ENCODE measurements around the gene GALR2.
"Not testable (repeated sequence)": the region's sequence is repeated elsewhere in the genome, so short reads cannot be mapped to it uniquely, and the experiment has no call there.

Gene GALR2

DNA sequence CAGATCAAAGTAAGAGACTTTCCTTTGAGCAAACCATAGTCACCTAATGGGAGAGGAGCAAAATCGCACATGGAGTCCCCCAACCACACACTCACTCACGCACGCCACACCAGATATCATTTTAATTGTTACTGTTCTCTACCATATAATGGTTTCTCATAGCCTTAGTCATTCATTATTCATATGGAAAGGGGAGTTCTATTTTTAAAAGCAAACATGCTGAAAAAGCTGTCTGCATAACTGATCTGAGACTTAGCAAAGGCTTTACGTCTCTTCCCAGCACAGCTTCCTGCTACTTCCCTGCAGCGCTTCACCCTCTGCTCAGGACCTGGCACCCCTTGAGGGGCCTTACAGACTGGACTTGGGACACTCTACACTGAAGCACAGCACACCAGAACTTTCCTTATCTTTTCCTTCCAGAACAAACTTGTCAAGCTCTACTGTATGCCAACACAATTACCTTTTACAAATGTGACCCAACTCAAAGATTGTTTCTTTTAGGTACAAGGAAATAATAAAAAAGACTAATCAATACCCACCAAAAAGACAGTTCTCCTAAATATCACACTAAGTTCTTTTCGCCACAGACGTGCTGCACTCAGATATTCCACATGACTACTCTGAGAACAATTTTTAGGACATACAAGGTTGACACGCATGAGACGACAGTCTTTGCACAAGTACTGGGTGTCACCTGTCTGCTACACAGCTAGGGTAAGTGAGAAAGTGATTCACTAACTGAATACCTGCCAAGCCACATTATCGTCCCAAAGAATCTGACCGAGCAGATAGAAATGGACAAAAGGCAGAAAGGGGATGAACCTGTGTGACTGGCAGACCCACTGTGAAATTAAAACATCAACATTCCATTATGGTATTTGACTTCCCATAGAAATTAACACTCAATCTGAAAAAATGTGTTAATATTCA, 23.8 kb upstream of the GALR2 start:
- DNase-seq (ENCODE audit: low read depth, low spot score), result no peak

- DNase-seq (ENCODE audit: low read depth, low spot score), result no peak
These were observed 23.0 kb upstream of the GALR2 start for GRCh38 chr17:76051561-76051960.

DNA sequence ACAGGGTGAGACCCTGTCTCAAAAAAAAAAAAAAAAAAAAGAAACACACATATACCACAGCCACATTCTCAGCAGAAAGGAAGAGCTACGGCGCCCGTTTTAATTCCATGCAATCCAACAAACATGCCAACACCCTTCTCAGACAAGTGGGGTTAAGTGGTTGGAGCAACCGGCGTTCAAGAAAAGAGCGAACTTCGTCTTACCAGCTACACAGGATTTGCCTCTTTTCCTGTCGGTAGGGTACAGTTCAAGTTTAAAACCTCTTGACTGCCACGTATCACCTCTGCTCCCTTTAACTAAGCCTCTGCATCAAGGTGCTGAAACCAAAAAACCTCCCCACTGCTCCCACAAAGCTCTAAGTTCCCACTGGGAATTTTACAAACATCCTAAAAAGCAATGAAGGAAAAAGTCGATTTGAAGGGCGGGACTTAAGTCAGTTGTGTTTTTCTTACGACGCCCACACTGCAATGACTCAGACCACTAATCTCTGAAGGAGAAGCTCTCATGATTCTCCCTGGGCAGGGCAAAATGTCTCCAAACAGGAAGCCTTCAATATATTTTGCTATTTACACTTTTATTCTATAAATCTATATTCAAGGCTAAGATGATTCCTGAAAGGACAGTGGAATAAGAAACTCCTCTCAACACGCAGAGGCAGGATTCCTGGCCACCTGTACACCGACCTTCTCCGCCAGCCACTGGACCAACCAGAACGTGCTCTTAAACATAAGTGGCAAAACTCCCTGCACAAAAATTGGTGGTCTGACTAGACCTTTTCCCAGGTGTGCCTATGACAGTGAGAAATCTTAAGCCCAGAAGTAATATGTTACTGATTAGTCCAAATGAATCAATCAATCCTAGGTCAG, 21.1 kb upstream of the GALR2 start:
- no peak for DNase-seq (ENCODE audit: low read depth, low spot score)

- no peak for DNase-seq (ENCODE audit: low read depth, low spot score)
These were observed 20.5 kb upstream of the GALR2 start for GRCh38 chr17:76054112-76054476.

DNA sequence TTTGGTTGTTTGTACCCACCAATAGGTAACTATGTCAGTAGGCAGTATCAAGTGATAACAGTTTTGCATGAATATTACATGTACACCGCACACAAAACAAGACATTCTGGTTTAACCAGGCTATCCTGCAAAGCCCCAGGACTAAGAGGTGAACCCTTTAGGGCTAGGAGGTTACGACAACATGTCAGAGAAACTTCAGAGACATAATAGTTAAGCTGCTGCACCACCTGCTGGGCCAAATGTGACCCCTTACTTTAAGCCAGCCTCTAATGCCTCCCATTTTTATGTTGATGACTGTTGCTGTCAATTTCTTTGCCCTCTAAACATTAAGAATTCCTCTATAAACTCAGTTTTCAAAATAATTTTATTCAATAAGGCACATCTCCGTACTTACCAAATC, 17.7 kb upstream of the GALR2 start:
- DNase-seq (ENCODE audit: low read depth, low spot score), result no peak

- DNase-seq (ENCODE audit: low read depth, low spot score), result not testable (repeated sequence)
These were observed 16.3 kb upstream of the GALR2 start for GRCh38 chr17:76058264-76058663.

- no peak for DNase-seq (ENCODE audit: low read depth, low spot score)
These were observed 10.6 kb upstream of the GALR2 start for GRCh38 chr17:76063875-76064546.

DNA sequence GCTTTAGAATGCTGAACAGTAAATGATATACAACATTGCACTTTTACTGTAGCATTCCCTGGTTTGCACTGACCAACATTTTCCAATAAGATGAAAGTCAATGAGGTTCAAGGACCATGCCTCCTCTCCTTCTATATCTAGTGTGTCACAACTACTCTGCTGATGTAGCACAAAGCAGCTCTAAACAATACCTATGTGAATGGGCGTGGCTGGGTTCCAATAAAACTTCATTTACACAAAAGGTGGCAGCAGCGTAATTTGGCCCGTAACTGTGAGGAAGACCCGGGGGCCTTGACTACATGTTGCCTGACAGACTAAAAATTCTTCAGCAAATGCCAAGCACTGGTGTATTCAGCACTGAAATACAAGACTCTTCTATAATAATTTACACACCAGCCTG, 8.8 kb upstream of the GALR2 start:
- no peak for DNase-seq (ENCODE audit: low read depth, low spot score)

- no peak for DNase-seq (ENCODE audit: low read depth, low spot score)
These were observed 2.9 kb upstream of the GALR2 start for GRCh38 chr17:76071531-76072147.

GRCh38 chr17:76072148-76072858, 2.3 kb upstream of the GALR2 start, which contains the start of gene SRP68:
Gene SRP68 (minus strand): TSS chr17:76072517. CDS start chr17:76072491, 26 bp downstream.
- DNase-seq (ENCODE audit: low read depth, low spot score), result peak; percentile 47

GRCh38 chr17:76075364-76076145, 974 bp downstream of the GALR2 start:
- no peak for DNase-seq (ENCODE audit: low read depth, low spot score)

DNA sequence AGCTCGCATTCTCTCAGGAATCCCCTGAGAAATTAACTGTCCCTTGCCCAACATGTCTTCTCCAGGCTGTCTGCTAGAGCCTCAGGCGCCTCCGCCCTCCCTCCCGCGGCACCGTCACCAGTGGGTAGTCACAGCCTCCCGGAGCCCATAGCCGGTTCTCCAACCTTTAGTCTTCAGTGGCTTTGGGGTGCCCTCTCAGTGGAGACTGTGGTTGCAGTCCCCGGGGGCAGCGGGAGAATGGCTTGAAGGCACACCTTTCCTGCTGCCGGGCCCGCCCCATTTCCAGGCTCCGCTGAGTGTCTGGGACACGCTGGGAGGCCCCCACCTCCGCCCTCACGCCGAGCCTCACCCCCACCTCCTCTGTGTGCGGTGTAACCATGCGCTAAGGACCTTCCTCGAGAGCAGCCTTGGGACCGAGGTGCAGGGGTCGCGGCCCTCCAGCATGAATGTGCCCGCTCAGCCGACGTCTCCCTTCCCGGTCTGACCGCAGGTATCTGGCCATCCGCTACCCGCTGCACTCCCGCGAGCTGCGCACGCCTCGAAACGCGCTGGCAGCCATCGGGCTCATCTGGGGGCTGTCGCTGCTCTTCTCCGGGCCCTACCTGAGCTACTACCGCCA, 1.7 kb downstream of the GALR2 start:
- DNase-seq (ENCODE audit: low read depth, low spot score), result no peak

DNA sequence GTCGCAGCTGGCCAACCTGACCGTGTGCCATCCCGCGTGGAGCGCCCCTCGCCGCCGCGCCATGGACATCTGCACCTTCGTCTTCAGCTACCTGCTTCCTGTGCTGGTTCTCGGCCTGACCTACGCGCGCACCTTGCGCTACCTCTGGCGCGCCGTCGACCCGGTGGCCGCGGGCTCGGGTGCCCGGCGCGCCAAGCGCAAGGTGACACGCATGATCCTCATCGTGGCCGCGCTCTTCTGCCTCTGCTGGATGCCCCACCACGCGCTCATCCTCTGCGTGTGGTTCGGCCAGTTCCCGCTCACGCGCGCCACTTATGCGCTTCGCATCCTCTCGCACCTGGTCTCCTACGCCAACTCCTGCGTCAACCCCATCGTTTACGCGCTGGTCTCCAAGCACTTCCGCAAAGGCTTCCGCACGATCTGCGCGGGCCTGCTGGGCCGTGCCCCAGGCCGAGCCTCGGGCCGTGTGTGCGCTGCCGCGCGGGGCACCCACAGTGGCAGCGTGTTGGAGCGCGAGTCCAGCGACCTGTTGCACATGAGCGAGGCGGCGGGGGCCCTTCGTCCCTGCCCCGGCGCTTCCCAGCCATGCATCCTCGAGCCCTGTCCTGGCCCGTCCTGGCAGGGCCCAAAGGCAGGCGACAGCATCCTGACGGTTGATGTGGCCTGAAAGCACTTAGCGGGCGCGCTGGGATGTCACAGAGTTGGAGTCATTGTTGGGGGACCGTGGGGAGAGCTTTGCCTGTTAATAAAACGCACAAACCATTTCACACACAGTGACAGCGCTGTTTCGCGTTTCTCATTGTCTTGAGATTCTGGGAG, 2.4 kb downstream of the GALR2 start:
- DNase-seq (ENCODE audit: low read depth, low spot score), result no peak

GRCh38 chr17:76077584-76078110, 3.1 kb downstream of the GALR2 start:
- DNase-seq (ENCODE audit: low read depth, low spot score), result no peak

GRCh38 chr17:76078370-76078769, 3.8 kb downstream of the GALR2 start:
- not testable (repeated sequence) for DNase-seq (ENCODE audit: low read depth, low spot score)

GRCh38 chr17:76078860-76079534, 4.4 kb downstream of the GALR2 start, which contains the start of gene ZACN:
Gene ZACN (plus strand): TSS chr17:76079182. CDS start chr17:76079265, 83 bp downstream.
- no peak for DNase-seq (ENCODE audit: low read depth, low spot score)

GRCh38 chr17:76079535-76079955, 5.0 kb downstream of the GALR2 start:
- no peak for DNase-seq (ENCODE audit: low read depth, low spot score)
